HepG2 (cell line): ENCODE results near the gene GPR62. TPM values are rescaled to one million over a fixed set of nuclear protein-coding genes. Genes with fewer than 3 reads are reported as not detected.
A peak's percentile ranks its signal among the peaks of the same experiment; 100 is the strongest.

Experiments
- AHDC1 ChIP-seq: sonication (generic); formaldehyde crosslinking; IDR thresholded peaks from 2 replicates; pipeline ENCODE4 v1.5.1; 2020; ENCODE audit warnings: mild to moderate bottlenecking, missing genetic modification reagents, borderline replicate concordance
- ATF5 ChIP-seq: sonication (generic); formaldehyde crosslinking; IDR thresholded peaks from 2 replicates; pipeline ENCODE4 v1.4.0; 2020; ENCODE audit warnings: mild to moderate bottlenecking, low read depth, missing genetic modification reagents
- BRD4 ChIP-seq: sonication (generic); formaldehyde crosslinking; IDR thresholded peaks from 2 replicates; pipeline ENCODE4 v1.4.0; 2020; ENCODE audit warnings: missing genetic modification reagents
- HHEX ChIP-seq: IDR thresholded peaks from 2 replicates; pipeline ENCODE4 v1.6.1; 2016; ENCODE audit warnings: control low read depth
- KDM5B ChIP-seq: sonication (generic); formaldehyde crosslinking; IDR thresholded peaks from 2 replicates; pipeline ENCODE4 v1.4.0; 2020; ENCODE audit warnings: missing genetic modification reagents, mild to moderate bottlenecking, borderline replicate concordance
- MBD4 ChIP-seq: IDR thresholded peaks from 2 replicates; pipeline ENCODE4 v1.6.1; 2012; ENCODE audit warnings: low read length, inconsistent platforms, borderline replicate concordance
- NCOR1 ChIP-seq: fragments of 200-600 bp; sonication (generic); IDR thresholded peaks from 2 replicates; pipeline ENCODE4 v1.7.0; 2017; ENCODE audit warnings: antibody characterized with exemption, low read length, borderline replicate concordance
- SRSF4 ChIP-seq: fragments of 200-400 bp; formaldehyde crosslinking; IDR thresholded peaks from one replicate; pipeline ENCODE4 v1.6.1; 2018; ENCODE audit warnings: mild to moderate bottlenecking, low read depth, low read length, moderate library complexity; ENCODE audit not compliant: poor library complexity, severe bottlenecking
- SUZ12 ChIP-seq: fragments of 150-350 bp; IDR thresholded peaks from 2 replicates; pipeline ENCODE4 v1.6.1; 2014; ENCODE audit warnings: low read depth, low read length
- TCF12 ChIP-seq, 2 experiments: fragments of 450-650 bp in 1 of 2; sonication (generic) in 1 of 2; formaldehyde crosslinking in 1 of 2; IDR thresholded peaks; 2 replicates each; pipeline versions ENCODE4 v1.6.1 to v1.8.0; 2017 to 2022; ENCODE audit warnings: antibody characterized with exemption in 1 of 2, mild to moderate bottlenecking in 1 of 2, missing genetic modification reagents in 1 of 2, moderate library complexity in 1 of 2
- ZHX2 ChIP-seq, 2 experiments: sonication (generic) in 1 of 2; formaldehyde crosslinking in 1 of 2; IDR thresholded peaks; 2 replicates each; pipeline versions ENCODE4 v1.6.1 to v1.9.0; 2014 to 2022; ENCODE audit warnings: antibody characterized with exemption in 1 of 2, borderline replicate concordance in 1 of 2, inconsistent platforms in 1 of 2, low read depth in 1 of 2, missing genetic modification reagents in 1 of 2
- ZNF460 ChIP-seq: sonication (generic); formaldehyde crosslinking; IDR thresholded peaks from 2 replicates; pipeline ENCODE4 v1.5.1; 2020; ENCODE audit warnings: missing genetic modification reagents, mild to moderate bottlenecking, borderline replicate concordance
- ZNF577 ChIP-seq: sonication (generic); formaldehyde crosslinking; IDR thresholded peaks from 2 replicates; pipeline ENCODE4 v1.4.0; 2020; ENCODE audit warnings: mild to moderate bottlenecking, low read depth, missing genetic modification reagents, borderline replicate concordance
- polyA plus RNA-seq, 8 experiments: library from polyadenylated mRNA; depleted of rRNA in 3 of 8; stranded (reverse) in 7 of 8; unstranded in 1 of 8; fragments of >200 nt; fragmentation: Illumina TruSeq in 4 of 8; extraction: Trizol in 4 of 8; gene quantifications; 2 replicates each; pipeline versions ENCODE4 v1.2.1 to v1.2.3, GENCODE V29; 2011 to 2016; ENCODE audit warnings: low read depth in 4 of 8, missing spikeins in 1 of 8, mixed read lengths in 1 of 8; ENCODE audit not compliant: insufficient read depth in 1 of 8
- total RNA-seq, 5 experiments: library from RNA; depleted of rRNA; stranded (reverse); fragments of >200 nt; fragmentation: Illumina TruSeq; extraction: Trizol; gene quantifications; 2 replicates each; pipeline ENCODE4 v1.2.3, GENCODE V29; 2016; ENCODE audit warnings: low read depth in 1 of 5

GPR62 gene
- total and polyA plus RNA-seq, 2 of the 13 experiments (the other 11 are each of a cell fraction or from before 2014, with no cell fraction given): not detected

GRCh38 chr3:51941798-51942602 is 13.2 kb upstream of the GPR62 start, which contains the start of the genes PARP3 and RRP9 (continued):
- peak; percentile 88; the same call in 1 of the 2 replicates for TF ChIP-seq BRD4 (CRISPR knock-in tag)
- TF ChIP-seq ZNF577 (CRISPR knock-in tag): no peak
- TF ChIP-seq MBD4: no peak
- no peak for TF ChIP-seq ATF5 (CRISPR knock-in tag)
- no peak for TF ChIP-seq SUZ12
- peak; percentile 96 for TF ChIP-seq KDM5B (CRISPR knock-in tag)
- TF ChIP-seq ZNF460 (CRISPR knock-in tag): no peak; the same call in 1 of the 2 replicates
- TF ChIP-seq AHDC1 (CRISPR knock-in tag): no peak
- no peak for TF ChIP-seq HHEX (CRISPR knock-in tag)
- TF ChIP-seq ZHX2 (IDR thresholded peaks at IDR 0.05; ENCODE audit: low read depth): no peak
- TF ChIP-seq ZHX2 (CRISPR knock-in tag; IDR thresholded peaks at IDR 0.05; ENCODE audit: borderline replicate concordance): no peak
- TF ChIP-seq NCOR1: no peak
- TF ChIP-seq SRSF4: no peak
- TF ChIP-seq TCF12 (IDR thresholded peaks at IDR 0.05): no peak
- no peak for TF ChIP-seq TCF12 (CRISPR knock-in tag; IDR thresholded peaks at IDR 0.05)
